Measurements from ENCODE around the gene TTC1. TPM values are rescaled to one million over a fixed set of nuclear protein-coding genes. Genes with fewer than 3 reads are reported as not detected.

Gene TTC1
- polyA plus RNA-seq, 4 donors = 42.2 to 49.2 (median 44.5) TPM

GRCh38 chr5:160075073-160075472 lies 66.1 kb downstream of the TTC1 start:
- Histone ChIP-seq H3K27me3 (ENCODE audit: control insufficient read depth in 3 of 3, insufficient read depth in 3 of 3, low read length in 3 of 3) (no peaks in the 10 kb centered on the region), H3K4me1 (ENCODE audit: control insufficient read depth in 3 of 3, insufficient read depth in 2 of 3, low read depth in 1 of 3, low read length in 2 of 3) (peaks cover 0 to 4% (median under 1%) of the 10 kb centered on the region in 3 donors), H3K9me3 (ENCODE audit: control insufficient read depth in 2 of 2, insufficient read depth in 1 of 2, low read depth in 1 of 2, low read length in 1 of 2) (no peaks in the 10 kb centered on the region), H3K36me3 (ENCODE audit: control insufficient read depth in 3 of 3, insufficient read depth in 2 of 3, low read depth in 1 of 3, low read length in 3 of 3) (peaks cover 0 to 8% (median 1%) of the 10 kb centered on the region in 3 donors), H3K27ac (ENCODE audit: low read depth in 1 of 3, low read length in 2 of 3) (no peak overlapping the region), H3K4me3 (ENCODE audit: low read depth in 1 of 3, low read length in 3 of 3) (no peak overlapping the region)
- FAIRE-seq (no peak), DNase-seq (no peak)

- DNase-seq (no peak), FAIRE-seq (no peak)
- H3K4me1 ChIP-seq (ENCODE audit: control insufficient read depth in 3 of 3, insufficient read depth in 2 of 3, low read depth in 1 of 3, low read length in 2 of 3) = peaks cover 0 to 4% (median 3%) of the 10 kb centered on the region in 3 donors
Observed at GRCh38 chr5:160076997-160077396, 68.1 kb downstream of the TTC1 start.

GRCh38 chr5:160079753-160080152 lies 70.8 kb downstream of the TTC1 start:
- Histone ChIP-seq H3K36me3 (ENCODE audit: control insufficient read depth in 3 of 3, insufficient read depth in 2 of 3, low read depth in 1 of 3, low read length in 3 of 3) (peaks cover 0 to 4% (median 2%) of the 10 kb centered on the region in 3 donors), H3K9me3 (ENCODE audit: control insufficient read depth in 2 of 2, insufficient read depth in 1 of 2, low read depth in 1 of 2, low read length in 1 of 2) (no peaks in the 10 kb centered on the region), H3K27me3 (ENCODE audit: control insufficient read depth in 3 of 3, insufficient read depth in 3 of 3, low read length in 3 of 3) (no peaks in the 10 kb centered on the region), H3K4me1 (ENCODE audit: control insufficient read depth in 3 of 3, insufficient read depth in 2 of 3, low read depth in 1 of 3, low read length in 2 of 3) (peaks cover 0 to 9% (median 7%) of the 10 kb centered on the region in 3 donors), H3K4me3 (ENCODE audit: low read depth in 1 of 3, low read length in 3 of 3) (no peak overlapping the region), H3K27ac (ENCODE audit: low read depth in 1 of 3, low read length in 2 of 3) (no peak overlapping the region)
- FAIRE-seq = no peak
- WGBS, 3 donors = 92 to 100% (median 95%) methylated on average over 2 of the region's 2 CpGs
- DNase-seq = no peak

More at GRCh38 chr5:160076997-160077396, 68.1 kb downstream of the TTC1 start:
- Histone ChIP-seq H3K36me3 (ENCODE audit: control insufficient read depth in 3 of 3, insufficient read depth in 2 of 3, low read depth in 1 of 3, low read length in 3 of 3) (peaks cover 0 to 1% (median 0%) of the 10 kb centered on the region in 3 donors), H3K9me3 (ENCODE audit: control insufficient read depth in 2 of 2, insufficient read depth in 1 of 2, low read depth in 1 of 2, low read length in 1 of 2) (no peaks in the 10 kb centered on the region), H3K27me3 (ENCODE audit: control insufficient read depth in 3 of 3, insufficient read depth in 3 of 3, low read length in 3 of 3) (no peaks in the 10 kb centered on the region), H3K4me3 (ENCODE audit: low read depth in 1 of 3, low read length in 3 of 3) (no peak overlapping the region), H3K27ac (ENCODE audit: low read depth in 1 of 3, low read length in 2 of 3) (no peak overlapping the region)
- 67 to 82% (median 82%) methylated on average over 2 of the region's 2 CpGs for WGBS, 3 donors

DNA sequence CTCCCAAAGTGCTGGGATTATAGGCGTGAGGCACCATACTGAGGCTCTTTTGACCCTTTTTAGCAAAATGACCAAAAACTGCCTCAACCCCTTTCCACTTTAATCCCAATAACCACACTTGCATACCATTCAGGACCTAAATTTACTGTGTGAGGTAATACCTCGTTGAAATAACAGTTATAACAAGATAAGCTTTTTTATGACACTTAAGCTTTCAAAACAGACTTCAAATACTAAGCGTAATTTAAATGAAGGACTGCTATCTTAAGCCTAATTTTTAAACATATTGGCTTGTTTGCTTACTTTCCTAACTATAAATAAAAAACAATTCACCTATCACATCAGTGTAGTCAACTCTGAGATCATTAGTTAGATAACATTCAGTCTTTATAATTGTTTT lies 72.6 kb downstream of the TTC1 start:
- no peak for DNase-seq
- H3K4me1 ChIP-seq (ENCODE audit: control insufficient read depth in 3 of 3, insufficient read depth in 2 of 3, low read depth in 1 of 3, low read length in 2 of 3) = peaks cover 0 to 9% (median 7%) of the 10 kb centered on the region in 3 donors
- H3K36me3 ChIP-seq (ENCODE audit: control insufficient read depth in 3 of 3, insufficient read depth in 2 of 3, low read depth in 1 of 3, low read length in 3 of 3) = peaks cover 0 to 4% (median 2%) of the 10 kb centered on the region in 3 donors
- no peak overlapping the region for H3K27ac ChIP-seq (ENCODE audit: low read depth in 1 of 3, low read length in 2 of 3)
- H3K27me3 ChIP-seq (ENCODE audit: control insufficient read depth in 3 of 3, insufficient read depth in 3 of 3, low read length in 3 of 3) = no peaks in the 10 kb centered on the region
- H3K4me3 ChIP-seq (ENCODE audit: low read depth in 1 of 3, low read length in 3 of 3) = no peak overlapping the region
- WGBS, 3 donors = 47 to 68% (median 49%) methylated on average over 3 of the region's 3 CpGs
- FAIRE-seq = no peak
- no peaks in the 10 kb centered on the region for H3K9me3 ChIP-seq (ENCODE audit: control insufficient read depth in 2 of 2, insufficient read depth in 1 of 2, low read depth in 1 of 2, low read length in 1 of 2)

- no peak overlapping the region for H3K27ac ChIP-seq (ENCODE audit: low read depth in 1 of 3, low read length in 2 of 3)
- no peak overlapping the region for H3K4me3 ChIP-seq (ENCODE audit: low read depth in 1 of 3, low read length in 3 of 3)
- H3K27me3 ChIP-seq (ENCODE audit: control insufficient read depth in 3 of 3, insufficient read depth in 3 of 3, low read length in 3 of 3) = no peaks in the 10 kb centered on the region
- H3K9me3 ChIP-seq (ENCODE audit: control insufficient read depth in 2 of 2, insufficient read depth in 1 of 2, low read depth in 1 of 2, low read length in 1 of 2) = no peaks in the 10 kb centered on the region
- WGBS, 3 donors = 70 to 89% (median 82%) methylated on average over 9 of the region's 9 CpGs
- DNase-seq (no peak), FAIRE-seq (no peak)
- H3K4me1 ChIP-seq (ENCODE audit: control insufficient read depth in 3 of 3, insufficient read depth in 2 of 3, low read depth in 1 of 3, low read length in 2 of 3) = peaks cover 0 to 9% (median 7%) of the 10 kb centered on the region in 3 donors
- H3K36me3 ChIP-seq (ENCODE audit: control insufficient read depth in 3 of 3, insufficient read depth in 2 of 3, low read depth in 1 of 3, low read length in 3 of 3) = peaks cover 0 to 5% (median 4%) of the 10 kb centered on the region in 3 donors
Observed at GRCh38 chr5:160082614-160083500, 73.9 kb downstream of the TTC1 start.

- no peak for DNase-seq
- 72 to 81% (median 76%) methylated on average over 3 of the region's 3 CpGs for WGBS, 3 donors
- H3K27ac ChIP-seq (ENCODE audit: low read depth in 1 of 3, low read length in 2 of 3) = peak overlapping the region in 1 of 3 donors; percentile 8
Observed at GRCh38 chr5:160083501-160083900, 74.6 kb downstream of the TTC1 start.

GRCh38 chr5:160084144-160084543 lies 75.2 kb downstream of the TTC1 start:
- 17 to 72% (median 32%) methylated on average over 1 of the region's 1 CpG for WGBS, 3 donors
- Histone ChIP-seq H3K27ac (ENCODE audit: low read depth in 1 of 3, low read length in 2 of 3) (no peak overlapping the region), H3K36me3 (ENCODE audit: control insufficient read depth in 3 of 3, insufficient read depth in 2 of 3, low read depth in 1 of 3, low read length in 3 of 3) (peaks cover 0 to 7% (median 4%) of the 10 kb centered on the region in 3 donors), H3K9me3 (ENCODE audit: control insufficient read depth in 2 of 2, insufficient read depth in 1 of 2, low read depth in 1 of 2, low read length in 1 of 2) (no peaks in the 10 kb centered on the region), H3K4me3 (ENCODE audit: low read depth in 1 of 3, low read length in 3 of 3) (no peak overlapping the region), H3K27me3 (ENCODE audit: control insufficient read depth in 3 of 3, insufficient read depth in 3 of 3, low read length in 3 of 3) (no peaks in the 10 kb centered on the region), H3K4me1 (ENCODE audit: control insufficient read depth in 3 of 3, insufficient read depth in 2 of 3, low read depth in 1 of 3, low read length in 2 of 3) (peaks cover 0 to 9% (median 7%) of the 10 kb centered on the region in 3 donors)
- DNase-seq (peak; percentile 48 to 68), FAIRE-seq (no peak)

More at GRCh38 chr5:160083501-160083900, 74.6 kb downstream of the TTC1 start:
- H3K4me3 ChIP-seq (ENCODE audit: low read depth in 1 of 3, low read length in 3 of 3) = no peak overlapping the region
- H3K4me1 ChIP-seq (ENCODE audit: control insufficient read depth in 3 of 3, insufficient read depth in 2 of 3, low read depth in 1 of 3, low read length in 2 of 3) = peaks cover 0 to 9% (median 7%) of the 10 kb centered on the region in 3 donors
- no peaks in the 10 kb centered on the region for H3K27me3 ChIP-seq (ENCODE audit: control insufficient read depth in 3 of 3, insufficient read depth in 3 of 3, low read length in 3 of 3)
- no peak for FAIRE-seq
- no peaks in the 10 kb centered on the region for H3K9me3 ChIP-seq (ENCODE audit: control insufficient read depth in 2 of 2, insufficient read depth in 1 of 2, low read depth in 1 of 2, low read length in 1 of 2)
- peaks cover 0 to 5% (median 4%) of the 10 kb centered on the region in 3 donors for H3K36me3 ChIP-seq (ENCODE audit: control insufficient read depth in 3 of 3, insufficient read depth in 2 of 3, low read depth in 1 of 3, low read length in 3 of 3)

DNA sequence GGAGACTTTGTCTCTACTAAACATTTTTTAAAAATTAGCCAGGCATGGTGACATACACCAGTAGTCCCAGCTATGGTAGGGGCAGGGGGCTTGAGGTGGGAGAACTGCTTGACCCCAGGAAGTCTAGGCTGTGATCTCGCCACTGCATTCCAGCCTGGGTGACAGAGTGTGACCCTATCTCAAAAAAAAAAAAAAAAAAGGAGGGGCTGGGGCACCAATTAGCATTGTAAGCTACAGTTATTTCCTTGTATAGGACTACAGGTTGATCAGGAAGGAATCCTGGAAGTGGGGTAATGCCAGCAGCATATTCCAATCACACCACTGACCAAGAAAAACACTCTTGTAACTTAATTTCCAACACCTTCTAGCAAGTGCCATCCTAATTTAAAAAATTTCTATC lies 78.3 kb downstream of the TTC1 start:
- H3K4me3 ChIP-seq (ENCODE audit: low read depth in 1 of 3, low read length in 3 of 3) = no peak overlapping the region
- DNase-seq (peak in 1 of 2 donors; percentile 11), FAIRE-seq (no peak)
- H3K9me3 ChIP-seq (ENCODE audit: control insufficient read depth in 2 of 2, insufficient read depth in 1 of 2, low read depth in 1 of 2, low read length in 1 of 2) = no peaks in the 10 kb centered on the region
- peaks cover 0 to 5% (median 4%) of the 10 kb centered on the region in 3 donors for H3K4me1 ChIP-seq (ENCODE audit: control insufficient read depth in 3 of 3, insufficient read depth in 2 of 3, low read depth in 1 of 3, low read length in 2 of 3)
- WGBS, 3 donors = 40 to 71% (median 56%) methylated on average over 1 of the region's 1 CpG
- no peak overlapping the region for H3K27ac ChIP-seq (ENCODE audit: low read depth in 1 of 3, low read length in 2 of 3)
- H3K36me3 ChIP-seq (ENCODE audit: control insufficient read depth in 3 of 3, insufficient read depth in 2 of 3, low read depth in 1 of 3, low read length in 3 of 3) = peaks cover 0 to 10% (median 6%) of the 10 kb centered on the region in 3 donors
- no peaks in the 10 kb centered on the region for H3K27me3 ChIP-seq (ENCODE audit: control insufficient read depth in 3 of 3, insufficient read depth in 3 of 3, low read length in 3 of 3)

All from small intestine (tissue), 7 donors.